ENCODE results near the gene PTPN13. TPM values are rescaled to one million over a fixed set of nuclear protein-coding genes. Genes with fewer than 3 reads are reported as not detected.

PTPN13 gene
- total and polyA plus RNA-seq, 8 donors, result 1.9 to 9.1 (median 6.7) TPM

DNA sequence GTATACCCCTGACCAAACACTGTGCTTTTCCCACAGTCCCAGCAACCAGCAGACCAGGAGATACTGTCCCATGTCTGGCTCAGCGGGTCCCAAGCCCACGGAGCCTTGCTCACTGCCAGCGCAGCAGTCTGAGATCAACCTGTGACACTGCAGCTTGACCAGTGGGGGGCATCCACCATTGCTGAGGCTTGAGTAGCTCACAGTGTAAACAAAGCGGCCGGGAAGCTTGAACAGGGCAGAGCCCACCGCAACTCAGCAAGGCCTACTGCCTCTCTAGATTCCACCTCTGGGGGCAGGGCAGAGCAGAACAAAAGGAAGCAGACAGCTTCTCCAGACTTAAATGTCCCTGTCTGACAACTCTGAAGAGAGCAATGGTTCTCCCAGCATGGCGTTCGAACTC is 197.0 kb downstream of the PTPN13 start:
- no peak for DNase-seq
- TF ChIP-seq, protein P1, sequence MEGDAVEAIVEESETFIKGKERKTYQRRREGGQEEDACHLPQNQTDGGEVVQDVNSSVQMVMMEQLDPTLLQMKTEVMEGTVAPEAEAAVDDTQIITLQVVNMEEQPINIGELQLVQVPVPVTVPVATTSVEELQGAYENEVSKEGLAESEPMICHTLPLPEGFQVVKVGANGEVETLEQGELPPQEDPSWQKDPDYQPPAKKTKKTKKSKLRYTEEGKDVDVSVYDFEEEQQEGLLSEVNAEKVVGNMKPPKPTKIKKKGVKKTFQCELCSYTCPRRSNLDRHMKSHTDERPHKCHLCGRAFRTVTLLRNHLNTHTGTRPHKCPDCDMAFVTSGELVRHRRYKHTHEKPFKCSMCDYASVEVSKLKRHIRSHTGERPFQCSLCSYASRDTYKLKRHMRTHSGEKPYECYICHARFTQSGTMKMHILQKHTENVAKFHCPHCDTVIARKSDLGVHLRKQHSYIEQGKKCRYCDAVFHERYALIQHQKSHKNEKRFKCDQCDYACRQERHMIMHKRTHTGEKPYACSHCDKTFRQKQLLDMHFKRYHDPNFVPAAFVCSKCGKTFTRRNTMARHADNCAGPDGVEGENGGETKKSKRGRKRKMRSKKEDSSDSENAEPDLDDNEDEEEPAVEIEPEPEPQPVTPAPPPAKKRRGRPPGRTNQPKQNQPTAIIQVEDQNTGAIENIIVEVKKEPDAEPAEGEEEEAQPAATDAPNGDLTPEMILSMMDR (IDR thresholded peaks at IDR 0.05), result no peak
- Histone ChIP-seq H3K27me3 (no peaks in the 10 kb centered on the region), H3K4me3 (no peak overlapping the region), H3K36me3 (no peaks in the 10 kb centered on the region), H3K27ac (no peak overlapping the region), H3K9me3 (no peaks in the 10 kb centered on the region), H3K4me1 (no peaks in the 10 kb centered on the region)
- no peak for ATAC-seq
- 93% methylated on average over 8 of the region's 8 CpGs for WGBS, 2 donors
- FAIRE-seq, result no peak
- intact Hi-C loops (cut with DNase I), result no loop called here

DNA sequence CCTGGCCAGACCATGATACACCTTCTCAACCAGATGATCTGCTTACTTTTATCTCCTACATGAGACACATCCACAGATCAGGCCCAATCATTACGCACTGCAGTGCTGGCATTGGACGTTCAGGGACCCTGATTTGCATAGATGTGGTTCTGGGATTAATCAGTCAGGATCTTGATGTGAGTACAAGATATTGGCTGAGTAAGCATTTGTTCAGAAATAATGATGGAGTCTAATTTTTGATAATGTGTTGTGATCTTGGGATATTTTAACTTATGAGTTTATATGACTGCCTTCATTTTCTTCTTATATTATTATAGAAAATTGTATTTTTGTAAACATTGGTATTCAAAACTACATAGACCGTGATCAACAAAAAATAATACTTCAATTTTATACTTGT is 215.7 kb downstream of the PTPN13 start:
- Histone ChIP-seq H3K4me1 (no peaks in the 10 kb centered on the region), H3K36me3 (peaks cover 0 to 6% (median 0%) of the 10 kb centered on the region in 3 donors), H3K9me3 (no peaks in the 10 kb centered on the region), H3K27me3 (no peaks in the 10 kb centered on the region), H3K27ac (no peak overlapping the region), H3K4me3 (no peak overlapping the region)
- no peak for DNase-seq
- intact Hi-C loops (cut with DNase I), result no loop called here
- TF ChIP-seq, protein P1 (IDR thresholded peaks at IDR 0.05), result no peak
- FAIRE-seq, result no peak
- ATAC-seq, result no peak
- WGBS, 2 donors, result 88 to 90% methylated on average over 3 of the region's 3 CpGs

DNA sequence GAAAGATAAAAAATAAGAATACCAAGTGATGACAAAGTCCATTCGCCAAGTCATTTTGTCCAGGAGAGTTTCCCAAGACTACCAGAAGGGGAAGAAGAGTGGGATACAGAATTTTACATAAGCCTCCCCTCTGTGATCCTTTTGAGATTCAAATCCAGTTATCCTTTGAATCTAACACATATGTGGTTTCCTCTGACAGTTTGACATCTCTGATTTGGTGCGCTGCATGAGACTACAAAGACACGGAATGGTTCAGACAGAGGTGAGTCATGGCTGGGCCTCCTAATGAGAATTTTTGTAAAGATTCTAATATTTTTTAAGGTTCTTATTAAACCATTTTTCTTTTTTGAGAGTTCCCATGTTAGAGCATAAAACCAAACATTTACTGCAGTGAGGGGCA is 216.7 kb downstream of the PTPN13 start:
- intact Hi-C loops (cut with DNase I), result no loop called here
- FAIRE-seq, result no peak
- TF ChIP-seq, protein P1 (IDR thresholded peaks at IDR 0.05), result no peak

DNA sequence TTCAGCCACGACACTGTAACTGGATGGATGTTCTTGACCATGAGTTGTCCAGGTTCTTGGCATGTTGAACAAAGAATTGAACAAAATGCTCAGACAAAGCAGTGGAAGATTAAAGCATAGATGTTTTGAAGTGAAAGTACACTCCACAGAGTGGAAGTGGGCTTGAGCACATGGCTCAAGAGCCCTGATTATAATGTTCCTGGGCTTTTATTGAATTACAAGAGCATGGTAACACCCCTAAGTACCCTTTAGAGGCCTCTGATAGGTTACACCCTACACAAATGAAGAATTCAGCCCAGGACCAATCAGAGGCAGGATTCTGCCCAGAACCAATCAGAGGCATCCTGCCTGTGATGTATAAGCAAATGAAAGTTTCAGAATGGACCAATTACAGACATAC is 221.5 kb downstream of the PTPN13 start:
- DNase-seq (no peak), FAIRE-seq (no peak), ATAC-seq (no peak)
- Histone ChIP-seq H3K9me3 (no peaks in the 10 kb centered on the region), H3K4me1 (no peaks in the 10 kb centered on the region), H3K27ac (no peak overlapping the region), H3K27me3 (no peaks in the 10 kb centered on the region), H3K4me3 (no peak overlapping the region), H3K36me3 (no peaks in the 10 kb centered on the region)
- intact Hi-C loops (cut with DNase I), result no loop called here
- WGBS, 2 donors, result 91 to 92% methylated on average over 1 of the region's 1 CpG
- TF ChIP-seq, protein P1 (IDR thresholded peaks at IDR 0.05), result no peak

More for the DNA sequence above, 216.7 kb downstream of the PTPN13 start:
- no peak overlapping the region for H3K4me3 ChIP-seq
- H3K27ac ChIP-seq, result no peak overlapping the region
- ATAC-seq (no peak), DNase-seq (no peak)
- no peaks in the 10 kb centered on the region for H3K4me1 ChIP-seq
- H3K36me3 ChIP-seq, result peaks cover 0 to 6% (median 0%) of the 10 kb centered on the region in 3 donors
- 95 to 97% methylated on average over 3 of the region's 3 CpGs for WGBS, 2 donors
- H3K27me3 ChIP-seq, result no peaks in the 10 kb centered on the region
- no peaks in the 10 kb centered on the region for H3K9me3 ChIP-seq

DNA sequence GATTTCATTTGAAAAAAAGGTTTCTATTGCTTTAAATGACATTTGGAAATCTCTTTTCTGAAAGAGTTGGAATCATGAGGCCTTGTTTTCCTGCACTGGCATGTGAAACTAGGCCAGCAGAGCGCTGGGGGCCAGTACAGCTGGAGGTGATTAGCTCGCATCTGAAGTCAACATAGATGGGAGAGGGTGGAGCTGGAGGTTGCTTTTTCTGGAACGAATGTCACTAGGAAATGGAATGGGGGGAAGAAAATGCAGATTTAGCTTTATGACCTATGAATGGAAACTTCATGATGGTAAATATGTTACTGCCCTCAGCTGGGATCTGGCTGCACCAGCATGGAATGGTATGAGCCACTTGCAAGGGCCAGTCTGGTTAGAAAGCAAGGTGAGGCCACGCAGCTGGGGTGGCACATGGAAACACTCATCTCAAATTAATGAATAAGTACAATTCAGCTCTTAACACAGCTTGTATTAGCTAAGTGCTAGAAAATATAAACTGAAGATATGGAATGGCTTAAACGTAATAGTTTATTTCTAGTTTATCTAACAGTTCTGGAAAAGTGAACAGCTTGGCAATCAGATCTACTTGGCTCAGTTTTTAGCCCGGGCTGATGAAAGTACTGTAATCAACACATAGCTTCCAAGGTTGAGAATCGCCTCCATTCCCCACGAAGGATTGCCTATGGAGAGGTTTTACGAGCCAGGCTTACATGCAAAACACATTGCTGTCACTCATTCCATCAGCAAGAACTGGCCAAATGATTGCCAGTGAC is 222.6 kb downstream of the PTPN13 start:
- no peak for FAIRE-seq
- Histone ChIP-seq H3K36me3 (no peaks in the 10 kb centered on the region), H3K9me3 (no peaks in the 10 kb centered on the region), H3K4me1 (no peaks in the 10 kb centered on the region), H3K27me3 (no peaks in the 10 kb centered on the region), H3K4me3 (no peak overlapping the region), H3K27ac (no peak overlapping the region)
- no peak for DNase-seq
- intact Hi-C loops (cut with DNase I), result no loop called here
- 74 to 79% methylated on average over 9 of the region's 9 CpGs for WGBS, 2 donors
- TF ChIP-seq, protein P1 (IDR thresholded peaks at IDR 0.05), result no peak
- no peak for ATAC-seq
